ENCODE measurements around the gene DUSP22.

Gene DUSP22

GRCh38 chr6:313917-314316, 21.6 kb downstream of the DUSP22 start:
- Histone ChIP-seq H3K4me3 (ENCODE audit: low read depth, low read length) (no peak overlapping the region), H3K36me3 (ENCODE audit: control insufficient read depth, insufficient read depth, low read length) (no peaks in the 10 kb centered on the region), H3K9ac (ENCODE audit: low read length) (no peak overlapping the region), H3K9me3 (ENCODE audit: control insufficient read depth, insufficient read depth, low read depth, low read length) (peaks cover 44% of the 10 kb centered on the region; the same call in 1 of the 2 replicates), H3K27me3 (ENCODE audit: control insufficient read depth, insufficient read depth, low read length) (no peaks in the 10 kb centered on the region), H3K27ac (ENCODE audit: low read depth, low read length) (no peak overlapping the region), H3K4me1 (ENCODE audit: control insufficient read depth, insufficient read depth, low read length) (peaks cover 10% of the 10 kb centered on the region)

GRCh38 chr6:314377-314776, 22.1 kb downstream of the DUSP22 start:
- H3K4me3 ChIP-seq (ENCODE audit: low read depth, low read length) = no peak overlapping the region
- H3K9me3 ChIP-seq (ENCODE audit: control insufficient read depth, insufficient read depth, low read depth, low read length) = peaks cover 45% of the 10 kb centered on the region; the same call in 1 of the 2 replicates
- H3K4me1 ChIP-seq (ENCODE audit: control insufficient read depth, insufficient read depth, low read length) = peaks cover 10% of the 10 kb centered on the region; the same call in 1 of the 2 replicates
- H3K27me3 ChIP-seq (ENCODE audit: control insufficient read depth, insufficient read depth, low read length) = no peaks in the 10 kb centered on the region
- no peaks in the 10 kb centered on the region for H3K36me3 ChIP-seq (ENCODE audit: control insufficient read depth, insufficient read depth, low read length)
- no peak overlapping the region for H3K27ac ChIP-seq (ENCODE audit: low read depth, low read length)
- H3K9ac ChIP-seq (ENCODE audit: low read length) = no peak overlapping the region

GRCh38 chr6:315226-315625, 22.9 kb downstream of the DUSP22 start:
- H3K9ac ChIP-seq (ENCODE audit: low read length) = no peak overlapping the region
- H3K9me3 ChIP-seq (ENCODE audit: control insufficient read depth, insufficient read depth, low read depth, low read length) = peaks cover 45% of the 10 kb centered on the region; the same call in 1 of the 2 replicates
- no peak overlapping the region for H3K27ac ChIP-seq (ENCODE audit: low read depth, low read length)
- no peak overlapping the region for H3K4me3 ChIP-seq (ENCODE audit: low read depth, low read length)
- H3K4me1 ChIP-seq (ENCODE audit: control insufficient read depth, insufficient read depth, low read length) = peaks cover 10% of the 10 kb centered on the region; the same call in 1 of the 2 replicates
- no peaks in the 10 kb centered on the region for H3K27me3 ChIP-seq (ENCODE audit: control insufficient read depth, insufficient read depth, low read length)
- no peaks in the 10 kb centered on the region for H3K36me3 ChIP-seq (ENCODE audit: control insufficient read depth, insufficient read depth, low read length)

- Histone ChIP-seq H3K36me3 (ENCODE audit: control insufficient read depth, insufficient read depth, low read length) (no peaks in the 10 kb centered on the region), H3K9me3 (ENCODE audit: control insufficient read depth, insufficient read depth, low read depth, low read length) (peaks cover 53% of the 10 kb centered on the region; the same call in 1 of the 2 replicates), H3K4me3 (ENCODE audit: low read depth, low read length) (no peak overlapping the region), H3K27ac (ENCODE audit: low read depth, low read length) (no peak overlapping the region), H3K27me3 (ENCODE audit: control insufficient read depth, insufficient read depth, low read length) (no peaks in the 10 kb centered on the region), H3K4me1 (ENCODE audit: control insufficient read depth, insufficient read depth, low read length) (peaks cover 10% of the 10 kb centered on the region; the same call in 1 of the 2 replicates), H3K9ac (ENCODE audit: low read length) (no peak overlapping the region)
Observed at GRCh38 chr6:315921-316752, 23.9 kb downstream of the DUSP22 start.

- Histone ChIP-seq H3K9me3 (ENCODE audit: control insufficient read depth, insufficient read depth, low read depth, low read length) (peaks cover 56% of the 10 kb centered on the region; the same call in 1 of the 2 replicates), H3K27me3 (ENCODE audit: control insufficient read depth, insufficient read depth, low read length) (no peaks in the 10 kb centered on the region), H3K4me3 (ENCODE audit: low read depth, low read length) (no peak overlapping the region), H3K9ac (ENCODE audit: low read length) (no peak overlapping the region), H3K4me1 (ENCODE audit: control insufficient read depth, insufficient read depth, low read length) (peaks cover 10% of the 10 kb centered on the region; the same call in 1 of the 2 replicates), H3K27ac (ENCODE audit: low read depth, low read length) (no peak overlapping the region), H3K36me3 (ENCODE audit: control insufficient read depth, insufficient read depth, low read length) (no peaks in the 10 kb centered on the region)
Observed at GRCh38 chr6:316753-317038, 24.4 kb downstream of the DUSP22 start.

GRCh38 chr6:317060-317447, 24.8 kb downstream of the DUSP22 start:
- H3K27me3 ChIP-seq (ENCODE audit: control insufficient read depth, insufficient read depth, low read length) = no peaks in the 10 kb centered on the region
- H3K4me1 ChIP-seq (ENCODE audit: control insufficient read depth, insufficient read depth, low read length) = peaks cover 10% of the 10 kb centered on the region; the same call in 1 of the 2 replicates
- peaks cover 56% of the 10 kb centered on the region; the same call in 1 of the 2 replicates for H3K9me3 ChIP-seq (ENCODE audit: control insufficient read depth, insufficient read depth, low read depth, low read length)
- H3K9ac ChIP-seq (ENCODE audit: low read length) = no peak overlapping the region
- no peak overlapping the region for H3K27ac ChIP-seq (ENCODE audit: low read depth, low read length)
- no peaks in the 10 kb centered on the region for H3K36me3 ChIP-seq (ENCODE audit: control insufficient read depth, insufficient read depth, low read length)
- H3K4me3 ChIP-seq (ENCODE audit: low read depth, low read length) = no peak overlapping the region

- Histone ChIP-seq H3K4me3 (ENCODE audit: low read depth, low read length) (no peak overlapping the region), H3K4me1 (ENCODE audit: control insufficient read depth, insufficient read depth, low read length) (peaks cover 10% of the 10 kb centered on the region; the same call in 1 of the 2 replicates), H3K27ac (ENCODE audit: low read depth, low read length) (no peak overlapping the region), H3K36me3 (ENCODE audit: control insufficient read depth, insufficient read depth, low read length) (no peaks in the 10 kb centered on the region), H3K9ac (ENCODE audit: low read length) (no peak overlapping the region), H3K9me3 (ENCODE audit: control insufficient read depth, insufficient read depth, low read depth, low read length) (peaks cover 57% of the 10 kb centered on the region; the same call in 1 of the 2 replicates), H3K27me3 (ENCODE audit: control insufficient read depth, insufficient read depth, low read length) (no peaks in the 10 kb centered on the region)
Observed at GRCh38 chr6:317448-318144, 25.3 kb downstream of the DUSP22 start.

GRCh38 chr6:318243-318890, 26.1 kb downstream of the DUSP22 start:
- no peaks in the 10 kb centered on the region for H3K36me3 ChIP-seq (ENCODE audit: control insufficient read depth, insufficient read depth, low read length)
- no peak overlapping the region for H3K4me3 ChIP-seq (ENCODE audit: low read depth, low read length)
- H3K27ac ChIP-seq (ENCODE audit: low read depth, low read length) = no peak overlapping the region
- peaks cover 10% of the 10 kb centered on the region; the same call in 1 of the 2 replicates for H3K4me1 ChIP-seq (ENCODE audit: control insufficient read depth, insufficient read depth, low read length)
- no peaks in the 10 kb centered on the region; the same call in 1 of the 2 replicates for H3K27me3 ChIP-seq (ENCODE audit: control insufficient read depth, insufficient read depth, low read length)
- H3K9ac ChIP-seq (ENCODE audit: low read length) = no peak overlapping the region
- peaks cover 57% of the 10 kb centered on the region; the same call in 1 of the 2 replicates for H3K9me3 ChIP-seq (ENCODE audit: control insufficient read depth, insufficient read depth, low read depth, low read length)

- H3K36me3 ChIP-seq (ENCODE audit: control insufficient read depth, insufficient read depth, low read length) = no peaks in the 10 kb centered on the region
- H3K4me1 ChIP-seq (ENCODE audit: control insufficient read depth, insufficient read depth, low read length) = peaks cover 10% of the 10 kb centered on the region
- H3K27me3 ChIP-seq (ENCODE audit: control insufficient read depth, insufficient read depth, low read length) = no peaks in the 10 kb centered on the region; the same call in 1 of the 2 replicates
- no peak overlapping the region for H3K9ac ChIP-seq (ENCODE audit: low read length)
- no peak overlapping the region for H3K4me3 ChIP-seq (ENCODE audit: low read depth, low read length)
- H3K9me3 ChIP-seq (ENCODE audit: control insufficient read depth, insufficient read depth, low read depth, low read length) = peaks cover 53% of the 10 kb centered on the region; the same call in 1 of the 2 replicates
- no peak overlapping the region for H3K27ac ChIP-seq (ENCODE audit: low read depth, low read length)
Observed at GRCh38 chr6:319177-320131, 27.2 kb downstream of the DUSP22 start.
